Testis (tissue), 2 donors: ENCODE measurements around the gene SLCO4A1.

Experiments
- CTCF ChIP-seq, 3 experiments: fragments of 450-650 bp in 2 of 3; fragments of 200-600 bp in 1 of 3; sonication (generic) in 1 of 3; IDR thresholded peaks; one replicate each; pipeline ENCODE4 v1.5.1; 2016 to 2019; ENCODE audit warnings: antibody characterized with exemption in 3 of 3, mild to moderate bottlenecking in 2 of 3, moderate library complexity in 1 of 3
- POLR2A ChIP-seq: fragments of 450-650 bp; IDR thresholded peaks from one replicate; pipeline ENCODE4 v1.6.1; 2017; ENCODE audit warnings: antibody characterized with exemption, mild to moderate bottlenecking, moderate library complexity

GRCh38 chr20:62606551-62607201, 35.6 kb upstream of the SLCO4A1 start:
- TF ChIP-seq CTCF (IDR thresholded peaks at IDR 0.05), result no peak
- no peak for TF ChIP-seq POLR2A
